ENCODE data around the gene ZNF516.

ZNF516 gene

GRCh38 chr18:76317136-76317535 is 177.9 kb downstream of the ZNF516 start:
- DNase-seq, result no peak

GRCh38 chr18:76315722-76316230 is 179.3 kb downstream of the ZNF516 start:
- no peak for DNase-seq

GRCh38 chr18:76314496-76314895 is 180.5 kb downstream of the ZNF516 start:
- DNase-seq, result no peak

- no peak for DNase-seq
These were observed 181.0 kb downstream of the ZNF516 start for GRCh38 chr18:76314015-76314414.

Measured in stimulated activated CD4-positive, alpha-beta T cell treated with anti-CD3 and anti-CD28 coated beads, Interleukin-4, amount 100 ng/mL, for 1 hour (primary cell).